SK-N-MC (cell line): ENCODE results near the gene RNF213.

Experiments
- DNase-seq: peaks from one replicate; pipeline ENCODE4 v3.0.0-alpha.2; 2011; ENCODE audit warnings: low read depth, low spot score
- H3K27ac ChIP-seq: fragments of 200-600 bp; sonication (generic); 2 replicates; pipeline ENCODE4 v1.5.1; 2016; ENCODE audit warnings: mixed run types
- H3K36me3 ChIP-seq: fragments of 200-600 bp; sonication (generic); 2 replicates; pipeline ENCODE4 v1.6.1; 2017; ENCODE audit warnings: antibody characterized with exemption, low read length, mixed read lengths; ENCODE audit not compliant: insufficient read depth
- H3K4me3 ChIP-seq: fragments of 200-600 bp; sonication (generic); 2 replicates; pipeline ENCODE4 v1.5.1; 2016
- H3K9ac ChIP-seq: fragments of 200-600 bp; sonication (generic); 2 replicates; pipeline ENCODE4 v1.8.0; 2017; ENCODE audit warnings: mixed run types, mixed read lengths; ENCODE audit not compliant: insufficient read length
- H3K9me3 ChIP-seq: fragments of 200-600 bp; sonication (generic); 2 replicates; pipeline ENCODE4 v1.6.1; 2017; ENCODE audit warnings: low read depth, mild to moderate bottlenecking, antibody characterized with exemption, low read length, moderate library complexity, mixed read lengths
- EZH2 ChIP-seq: fragments of 200-600 bp; sonication (generic); IDR thresholded peaks from one replicate; pipeline ENCODE4 v1.6.1; 2017; ENCODE audit warnings: antibody characterized with exemption
- FOXP2 ChIP-seq: optimal IDR thresholded peaks from 2 replicates; pipeline ENCODE3; 2011; ENCODE audit warnings: mild to moderate bottlenecking, moderate library complexity; ENCODE audit not compliant: insufficient read depth; ENCODE audit errors: extremely low read length, control extremely low read depth
- POLR2AphosphoS5 ChIP-seq: IDR thresholded peaks from 2 replicates; pipeline ENCODE4 v1.6.1; 2012; ENCODE audit warnings: mild to moderate bottlenecking, low read depth, low read length, borderline replicate concordance

Gene RNF213

GRCh38 chr17:80352991-80353665 is 92.5 kb downstream of the RNF213 start:
- no peak overlapping the region for H3K4me3 ChIP-seq
- H3K27ac ChIP-seq, result no peak overlapping the region
- H3K36me3 ChIP-seq, result peaks cover 15% of the 10 kb centered on the region; the same call in 1 of the 2 replicates
- DNase-seq, result no peak
- no peaks in the 10 kb centered on the region for H3K9me3 ChIP-seq
- no peak for TF ChIP-seq POLR2AphosphoS5
- H3K9ac ChIP-seq, result no peak overlapping the region

DNA sequence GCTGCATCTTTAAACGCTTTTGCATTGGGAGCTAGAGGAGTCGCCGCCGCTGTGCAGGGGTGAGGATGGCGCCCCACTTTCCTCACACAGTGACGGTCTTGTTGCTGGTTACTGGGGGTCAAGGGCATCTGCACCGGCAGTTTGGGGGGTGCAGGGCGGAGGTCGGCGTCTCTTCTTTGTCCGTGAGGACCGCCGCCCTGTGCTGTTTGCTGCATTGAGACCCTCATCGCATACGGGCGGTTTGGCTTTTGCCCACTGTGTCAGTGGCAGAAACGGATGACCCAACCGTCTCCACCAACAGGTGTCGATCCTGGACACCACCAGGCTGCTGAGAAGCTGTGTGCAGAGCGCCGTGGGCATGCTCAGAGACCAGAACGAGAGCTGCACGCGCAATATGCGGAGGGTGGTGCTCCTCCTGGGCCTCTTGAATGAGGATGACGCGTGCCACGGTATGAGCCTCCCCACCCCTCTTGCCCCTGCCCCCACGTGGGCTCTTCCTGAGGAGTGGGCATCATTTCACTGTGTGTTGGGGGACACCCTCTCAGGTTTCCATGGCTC is 93.1 kb downstream of the RNF213 start:
- no peak overlapping the region for H3K4me3 ChIP-seq
- no peaks in the 10 kb centered on the region for H3K9me3 ChIP-seq
- no peak overlapping the region for H3K27ac ChIP-seq
- TF ChIP-seq EZH2, result no peak
- no peak for TF ChIP-seq POLR2AphosphoS5
- no peak for TF ChIP-seq FOXP2
- DNase-seq, result no peak
- no peak overlapping the region for H3K9ac ChIP-seq
- peaks cover 11% of the 10 kb centered on the region; the same call in 1 of the 2 replicates for H3K36me3 ChIP-seq

GRCh38 chr17:80354336-80354735 is 93.7 kb downstream of the RNF213 start:
- Histone ChIP-seq H3K36me3 (peaks cover 11% of the 10 kb centered on the region; the same call in 1 of the 2 replicates), H3K9ac (no peak overlapping the region), H3K27ac (no peak overlapping the region), H3K9me3 (no peaks in the 10 kb centered on the region), H3K4me3 (no peak overlapping the region)
- TF ChIP-seq POLR2AphosphoS5 (no peak), FOXP2 (no peak), EZH2 (no peak)
- DNase-seq, result no peak

GRCh38 chr17:80356231-80356856 is 95.7 kb downstream of the RNF213 start:
- TF ChIP-seq FOXP2, result no peak
- TF ChIP-seq EZH2, result no peak
- TF ChIP-seq POLR2AphosphoS5, result no peak
- DNase-seq, result no peak
- no peaks in the 10 kb centered on the region for H3K9me3 ChIP-seq
- no peak overlapping the region for H3K4me3 ChIP-seq
- no peak overlapping the region for H3K27ac ChIP-seq
- H3K36me3 ChIP-seq, result peaks cover 23% of the 10 kb centered on the region
- no peak overlapping the region for H3K9ac ChIP-seq

DNA sequence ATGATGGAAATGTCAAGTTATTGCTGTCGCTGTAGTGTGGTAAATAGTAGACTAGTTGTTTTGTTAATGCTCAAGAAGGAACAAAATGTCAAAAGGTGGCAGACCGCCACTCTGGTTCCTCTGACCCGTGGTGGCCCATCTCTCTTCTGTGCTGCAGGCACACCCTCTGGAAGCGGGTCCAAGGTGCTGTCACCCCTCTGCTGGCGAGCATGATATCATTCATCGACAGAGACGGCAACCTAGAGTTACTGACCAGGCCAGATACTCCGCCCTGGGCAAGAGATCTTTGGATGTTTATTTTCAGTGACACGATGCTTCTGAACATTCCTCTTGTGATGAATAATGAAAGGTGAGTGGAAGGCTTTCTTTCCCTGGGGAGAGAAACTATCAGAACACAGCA is 97.5 kb downstream of the RNF213 start:
- Histone ChIP-seq H3K36me3 (peaks cover 29% of the 10 kb centered on the region), H3K9ac (no peak overlapping the region), H3K4me3 (no peak overlapping the region), H3K27ac (no peak overlapping the region), H3K9me3 (no peaks in the 10 kb centered on the region)
- DNase-seq, result no peak
- TF ChIP-seq POLR2AphosphoS5, result no peak
- no peak for TF ChIP-seq EZH2
- TF ChIP-seq FOXP2, result no peak

DNA sequence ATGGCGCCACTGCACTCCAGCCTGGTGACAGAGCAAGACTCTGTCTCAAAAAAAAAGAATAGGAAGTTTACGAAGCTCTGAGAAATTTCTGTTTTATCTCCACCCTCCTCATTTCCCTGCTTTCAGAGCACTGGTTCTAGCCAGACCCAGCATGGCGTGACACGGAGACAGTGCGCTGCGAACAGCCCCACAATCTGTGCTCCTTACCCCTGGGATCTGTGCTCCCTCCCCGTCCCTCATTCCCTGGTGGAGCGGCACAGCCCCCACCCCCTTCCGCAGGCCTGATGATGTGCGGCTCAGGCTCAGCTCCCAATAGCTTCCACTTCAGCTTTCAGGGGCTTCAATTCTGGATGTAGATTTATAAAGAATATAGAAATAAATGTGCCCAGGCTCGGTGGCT is 98.2 kb downstream of the RNF213 start:
- Histone ChIP-seq H3K36me3 (peaks cover 33% of the 10 kb centered on the region), H3K4me3 (no peak overlapping the region), H3K27ac (no peak overlapping the region), H3K9me3 (no peaks in the 10 kb centered on the region), H3K9ac (no peak overlapping the region)
- DNase-seq, result no peak
- TF ChIP-seq FOXP2 (no peak), POLR2AphosphoS5 (no peak), EZH2 (no peak)

- H3K27ac ChIP-seq, result no peak overlapping the region
- TF ChIP-seq POLR2AphosphoS5 (no peak), EZH2 (no peak), FOXP2 (no peak)
- H3K36me3 ChIP-seq, result peaks cover 33% of the 10 kb centered on the region
- no peaks in the 10 kb centered on the region for H3K9me3 ChIP-seq
- H3K4me3 ChIP-seq, result no peak overlapping the region
- no peak for DNase-seq
- no peak overlapping the region for H3K9ac ChIP-seq
Observed at GRCh38 chr17:80359422-80360110, 98.9 kb downstream of the RNF213 start.

DNA sequence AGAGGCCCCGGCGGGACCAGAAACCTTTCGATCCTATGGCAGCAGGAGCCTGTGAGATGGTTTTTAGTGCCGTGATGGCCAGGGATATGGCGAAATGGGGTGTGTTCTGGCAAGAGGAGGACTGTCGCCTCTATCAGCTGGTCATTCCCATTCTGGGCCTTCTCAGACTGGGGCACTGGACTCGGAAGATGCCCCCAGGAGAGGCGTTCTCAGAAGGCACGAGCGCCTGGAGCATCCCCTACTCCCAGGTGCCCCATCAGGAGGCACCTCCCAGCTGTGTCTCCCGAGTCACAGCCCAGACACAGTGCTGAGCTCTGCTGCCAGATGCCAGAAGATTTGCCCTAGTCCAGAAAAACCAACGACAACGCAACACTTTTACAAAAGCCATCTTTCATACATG is 99.7 kb downstream of the RNF213 start:
- no peak overlapping the region for H3K4me3 ChIP-seq
- H3K27ac ChIP-seq, result no peak overlapping the region
- no peak for TF ChIP-seq FOXP2
- TF ChIP-seq EZH2, result no peak
- no peak for TF ChIP-seq POLR2AphosphoS5
- H3K36me3 ChIP-seq, result peaks cover 33% of the 10 kb centered on the region
- no peaks in the 10 kb centered on the region for H3K9me3 ChIP-seq
- DNase-seq, result no peak
- H3K9ac ChIP-seq, result no peak overlapping the region
